ENCODE results near the gene DHRS7. TPM values are rescaled to one million over a fixed set of nuclear protein-coding genes. Genes with fewer than 3 reads are reported as not detected.

DHRS7 gene
- total and polyA plus RNA-seq, 10 of the 15 experiments (the other 5 are each of a cell fraction or from before 2014, with no cell fraction given): 55.0 to 99.8 (median 62.2) TPM

DNA sequence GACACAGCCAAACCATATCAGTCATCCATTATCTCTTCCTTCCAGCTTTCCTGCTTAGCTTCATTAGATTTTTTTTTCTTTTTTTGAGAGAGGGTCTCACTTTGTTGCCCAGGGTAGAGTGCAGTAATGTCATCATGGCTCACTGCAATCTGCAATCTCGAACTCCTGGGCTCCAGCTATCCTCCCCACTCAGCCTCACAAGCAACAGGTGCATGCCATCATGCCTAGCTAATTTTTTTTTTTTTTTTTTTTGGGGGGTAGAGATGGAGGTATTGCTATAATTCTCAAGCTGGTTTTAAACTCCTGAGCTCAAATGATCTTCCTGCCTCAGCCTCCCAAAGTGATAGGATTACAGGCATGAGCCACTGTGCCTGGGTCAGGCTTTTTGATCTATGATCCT is 45.5 kb upstream of the DHRS7 start:
- H3K27ac ChIP-seq (ENCODE audit: control insufficient read depth, insufficient read depth): no peak overlapping the region
- intact Hi-C loops (cut with micrococcal nuclease; ENCODE audit: unreplicated experiment) (no loop called here), in situ Hi-C loops (cut with MboI) (no loop called here)
- TF ChIP-seq TBL1XR1 (IDR thresholded peaks at IDR 0.05; ENCODE audit: low read depth, low read length) (no peak), MTA3 (IDR thresholded peaks at IDR 0.05; ENCODE audit: borderline replicate concordance, low read length) (no peak), ASH2L (IDR thresholded peaks at IDR 0.05; ENCODE audit: borderline replicate concordance, low read depth) (no peak), MTA2 (IDR thresholded peaks at IDR 0.05; ENCODE audit: low read depth) (no peak), TCF7 (IDR thresholded peaks at IDR 0.05; ENCODE audit: borderline replicate concordance) (no peak), IRF4 (IDR thresholded peaks at IDR 0.05; ENCODE audit: low read depth, low read length) (no peak), POLR2AphosphoS5 (IDR thresholded peaks at IDR 0.05; ENCODE audit: low read length) (no peak), RCOR1 (conservative IDR thresholded peaks at IDR 0.05; ENCODE audit: low read depth, low read length) (no peak), EZH2 (IDR thresholded peaks at IDR 0.05; ENCODE audit: borderline replicate concordance, control insufficient read depth, low read depth, low read length) (no peak), FOXM1 (IDR thresholded peaks at IDR 0.05; ENCODE audit: low read depth, low read length) (no peak)
- TF ChIP-seq, protein P1, sequence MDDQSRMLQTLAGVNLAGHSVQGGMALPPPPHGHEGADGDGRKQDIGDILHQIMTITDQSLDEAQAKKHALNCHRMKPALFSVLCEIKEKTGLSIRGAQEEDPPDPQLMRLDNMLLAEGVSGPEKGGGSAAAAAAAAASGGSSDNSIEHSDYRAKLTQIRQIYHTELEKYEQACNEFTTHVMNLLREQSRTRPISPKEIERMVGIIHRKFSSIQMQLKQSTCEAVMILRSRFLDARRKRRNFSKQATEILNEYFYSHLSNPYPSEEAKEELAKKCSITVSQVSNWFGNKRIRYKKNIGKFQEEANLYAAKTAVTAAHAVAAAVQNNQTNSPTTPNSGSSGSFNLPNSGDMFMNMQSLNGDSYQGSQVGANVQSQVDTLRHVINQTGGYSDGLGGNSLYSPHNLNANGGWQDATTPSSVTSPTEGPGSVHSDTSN (IDR thresholded peaks at IDR 0.05; ENCODE audit: insufficient replicate concordance, low read depth, low read length): no peak
- TF ChIP-seq, protein P2, sequence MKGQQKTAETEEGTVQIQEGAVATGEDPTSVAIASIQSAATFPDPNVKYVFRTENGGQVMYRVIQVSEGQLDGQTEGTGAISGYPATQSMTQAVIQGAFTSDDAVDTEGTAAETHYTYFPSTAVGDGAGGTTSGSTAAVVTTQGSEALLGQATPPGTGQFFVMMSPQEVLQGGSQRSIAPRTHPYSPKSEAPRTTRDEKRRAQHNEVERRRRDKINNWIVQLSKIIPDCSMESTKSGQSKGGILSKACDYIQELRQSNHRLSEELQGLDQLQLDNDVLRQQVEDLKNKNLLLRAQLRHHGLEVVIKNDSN (IDR thresholded peaks at IDR 0.05; ENCODE audit: borderline replicate concordance, extremely low read length, insufficient read depth, low read depth, low read length): no peak
- no peak for ATAC-seq
- H3K4me3 ChIP-seq: no peak overlapping the region
- no peak overlapping the region for H2AFZ ChIP-seq (ENCODE audit: control insufficient read depth, low read depth, low read length)
- ChIA-PET RAD21 (ENCODE audit: unreplicated experiment) (interaction anchor here (1.0 to 15.8 kb wide), 6 partner anchors 11 to 119 kb away, joined by 3 to 446 read pairs (median 40); partner anchors contain the start of genes PCNX4 and PPM1A), CTCF (interaction anchor here (0.6 to 6.3 kb wide), 7 partner anchors 21 to 128 kb away, joined by 3 to 38 read pairs (median 5); partner anchors contain the start of genes PCNX4 and PPM1A), POLR2A (interaction anchor here (0.6 to 19.5 kb wide), 11 partner anchors 7 to 121 kb away, joined by 3 to 251 read pairs (median 5); partner anchors contain the start of genes DHRS7 and PPM1A), SMC1A (ENCODE audit: uncharacterized antibody, unreplicated experiment) (interaction anchor here (0.8 to 17.6 kb wide), 8 partner anchors 10 to 65 kb away, joined by 3 to 303 read pairs (median 18); partner anchors contain the start of gene PPM1A)
- no peaks in the 10 kb centered on the region; the same call in 1 of the 3 replicates for H3K9me3 ChIP-seq (replicated peaks; ENCODE audit: control insufficient read depth, insufficient read depth, low read length)
- no peaks in the 10 kb centered on the region for H3K36me3 ChIP-seq (ENCODE audit: control insufficient read depth in 2 of 2, insufficient read depth in 2 of 2, low read length in 1 of 2)
- FAIRE-seq: no peak
- H3K4me2 ChIP-seq (ENCODE audit: control insufficient read depth, insufficient read depth): no peak overlapping the region
- WGBS (ENCODE audit: insufficient coverage, insufficient replicate concordance, low lambda C conversion rate, missing lambda C conversion rate): 88% methylated on average over 1 of the region's 1 CpG
- H3K4me1 ChIP-seq (ENCODE audit: control insufficient read depth, insufficient read depth, low read length): peaks cover 48% of the 10 kb centered on the region
- no peak for DNase-seq (ENCODE audit: low read depth, low spot score)
- no peaks in the 10 kb centered on the region; the same call in 1 of the 2 replicates for H3K79me2 ChIP-seq (ENCODE audit: control insufficient read depth, insufficient read depth, low read length)
- no peaks in the 10 kb centered on the region for H4K20me1 ChIP-seq (ENCODE audit: control insufficient read depth, insufficient read depth)
- no TSS peak for BruUV-seq (replicated peaks)
- H3K9ac ChIP-seq (ENCODE audit: control insufficient read depth, insufficient read depth, low read length): no peak overlapping the region
- H3K27me3 ChIP-seq (replicated peaks in 1 of 2; ENCODE audit: control insufficient read depth in 2 of 2, insufficient read depth in 2 of 2, low read length in 1 of 2): no peaks in the 10 kb centered on the region

Measured in GM12878 (cell line).